Mesenchymal stem cell (in vitro differentiated cells and primary cell): Measurements from ENCODE around the gene CNOT8.

ENCODE experiments used
- DNase-seq: peaks from one replicate; pipeline ENCODE4 v3.0.0-alpha.2; 2013
- H2AFZ ChIP-seq: one replicate; pipeline ENCODE4 v1.6.1; 2013; ENCODE audit warnings: low read depth, mild to moderate bottlenecking, control low read depth, inconsistent platforms, low read length, moderate library complexity
- H2AK5ac ChIP-seq: 2 replicates; pipeline ENCODE4 v1.6.1; 2013; ENCODE audit warnings: low read length, moderate library complexity, mild to moderate bottlenecking, inconsistent platforms; ENCODE audit not compliant: severe bottlenecking
- H2BK120ac ChIP-seq: one replicate; pipeline ENCODE4 v1.6.1; 2013; ENCODE audit warnings: low read depth, mild to moderate bottlenecking, inconsistent platforms, low read length, moderate library complexity
- H2BK12ac ChIP-seq, 2 experiments: one replicate each; pipeline ENCODE4 v1.6.1; 2013; ENCODE audit warnings: inconsistent platforms in 2 of 2, low read length in 2 of 2, mild to moderate bottlenecking in 2 of 2, moderate library complexity in 2 of 2, control low read depth in 1 of 2
- H2BK15ac ChIP-seq: one replicate; pipeline ENCODE4 v1.6.1; 2013; ENCODE audit warnings: mild to moderate bottlenecking, low read depth, inconsistent platforms; ENCODE audit not compliant: poor library complexity, severe bottlenecking
- H2BK5ac ChIP-seq: 2 replicates; pipeline ENCODE4 v1.6.1; 2013; ENCODE audit warnings: low read depth, mild to moderate bottlenecking, low read length, control low read depth, inconsistent platforms; ENCODE audit not compliant: poor library complexity, severe bottlenecking
- H3K14ac ChIP-seq, 2 experiments: one replicate each; pipeline ENCODE4 v1.6.1; 2013; ENCODE audit warnings: inconsistent platforms in 2 of 2, low read length in 2 of 2, control low read depth in 1 of 2, mild to moderate bottlenecking in 1 of 2, moderate library complexity in 1 of 2
- H3K18ac ChIP-seq, 2 experiments: one replicate each; pipeline ENCODE4 v1.6.1; 2013; ENCODE audit warnings: inconsistent platforms in 2 of 2, low read length in 2 of 2, control low read depth in 1 of 2, low read depth in 1 of 2, mild to moderate bottlenecking in 1 of 2
- H3K23ac ChIP-seq, 2 experiments: one replicate each; pipeline ENCODE4 v1.6.1; 2013; ENCODE audit warnings: inconsistent platforms in 2 of 2, low read length in 2 of 2, mild to moderate bottlenecking in 2 of 2, moderate library complexity in 2 of 2, control low read depth in 1 of 2
- H3K27ac ChIP-seq: 2 replicates; pipeline ENCODE4 v1.5.1; 2013; ENCODE audit warnings: mild to moderate bottlenecking, moderate library complexity, low read length, control low read depth, inconsistent platforms; ENCODE audit not compliant: poor library complexity, severe bottlenecking
- H3K27me3 ChIP-seq, 2 experiments: 2 replicates each; pipeline versions ENCODE4 v1.6.1 to v1.7.0; 2013; ENCODE audit warnings: low read length in 2 of 2, mild to moderate bottlenecking in 2 of 2, moderate library complexity in 2 of 2, control low read depth in 1 of 2, inconsistent platforms in 1 of 2; ENCODE audit not compliant: control insufficient read depth in 1 of 2, insufficient read depth in 1 of 2
- H3K36me3 ChIP-seq, 2 experiments: 2 replicates each; pipeline versions ENCODE4 v1.6.1 to v1.7.0; 2013; ENCODE audit warnings: low read length in 2 of 2, control low read depth in 1 of 2, inconsistent platforms in 1 of 2, low read depth in 1 of 2, mild to moderate bottlenecking in 1 of 2; ENCODE audit not compliant: insufficient read depth in 2 of 2, control insufficient read depth in 1 of 2
- H3K4ac ChIP-seq, 2 experiments: one replicate each; pipeline ENCODE4 v1.6.1; 2013; ENCODE audit warnings: inconsistent platforms in 2 of 2, low read length in 2 of 2, mild to moderate bottlenecking in 2 of 2, moderate library complexity in 2 of 2, control low read depth in 1 of 2, low read depth in 1 of 2
- H3K4me1 ChIP-seq: 2 replicates; pipeline ENCODE4 v1.6.1; 2013; ENCODE audit warnings: low read depth, low read length, control low read depth; ENCODE audit not compliant: control insufficient read depth, insufficient read depth
- H3K4me2 ChIP-seq: 2 replicates; pipeline ENCODE4 v1.6.1; 2013; ENCODE audit warnings: low read length, mild to moderate bottlenecking, inconsistent platforms; ENCODE audit not compliant: poor library complexity, severe bottlenecking
- H3K4me3 ChIP-seq, 2 experiments: 2 replicates each; pipeline versions ENCODE4 v1.5.1 to v1.7.0; 2013; ENCODE audit warnings: low read length in 2 of 2, mild to moderate bottlenecking in 2 of 2, control low read depth in 1 of 2, low read depth in 1 of 2; ENCODE audit not compliant: insufficient read depth in 1 of 2
- H3K79me1 ChIP-seq: replicated peaks from 2 replicates; pipeline ENCODE4 v1.6.1; 2013; ENCODE audit warnings: mild to moderate bottlenecking, control low read depth, low read length, inconsistent platforms; ENCODE audit not compliant: poor library complexity, severe bottlenecking
- H3K9ac ChIP-seq: 2 replicates; pipeline ENCODE4 v1.7.0; 2013; ENCODE audit warnings: mild to moderate bottlenecking, low read length, moderate library complexity
- H3K9me3 ChIP-seq: 2 replicates; pipeline ENCODE4 v1.7.0; 2013; ENCODE audit warnings: mild to moderate bottlenecking, low read length; ENCODE audit not compliant: control insufficient read depth
- H4K8ac ChIP-seq: one replicate; pipeline ENCODE4 v1.6.1; 2013; ENCODE audit warnings: inconsistent platforms, mild to moderate bottlenecking, low read length, moderate library complexity
- H4K91ac ChIP-seq: one replicate; pipeline ENCODE4 v1.6.1; 2013; ENCODE audit warnings: mild to moderate bottlenecking, low read length, inconsistent platforms
- WGBS: methylation state at CpG from one replicate; pipeline ENCODE4 v1.1.7; 2013; ENCODE audit warnings: mixed read lengths; 5-methylcytosine and 5-hydroxymethylcytosine counted together

The CNOT8 gene

GRCh38 chr5:154850255-154851062, 8.0 kb upstream of the CNOT8 start, which contains the start of gene FAXDC2:
TSS of gene FAXDC2 (minus strand) at chr5:154850603. CDS start at chr5:154838178, 12,425 bp downstream.
- Histone ChIP-seq H3K27ac (peak within 1 kb of the TSS; percentile 31), H3K36me3 (peaks cover 0 to 14% of the 10 kb centered on the region in 2 experiments), H3K4me2 (peak within 1 kb of the TSS; percentile 60), H2BK12ac (peak within 1 kb of the TSS; percentile 20 to 24), H3K27me3 (no peaks in the 10 kb centered on the region), H3K9me3 (no peaks in the 10 kb centered on the region), H3K4me1 (peaks cover 3% of the 10 kb centered on the region), H3K23ac (no peak within 1 kb of the TSS), H3K4me3 (peak within 1 kb of the TSS; percentile 52 to 85), H3K18ac (peak within 1 kb of the TSS; percentile 40 to 44), H3K14ac (no peak within 1 kb of the TSS), H3K4ac (peak within 1 kb of the TSS in 1 of 2 experiments; percentile 39), H4K8ac (peak within 1 kb of the TSS; percentile 61), H2BK120ac (no peak within 1 kb of the TSS), H3K79me1 (no peaks in the 10 kb centered on the region), H3K9ac (peak within 1 kb of the TSS; percentile 91), H2AFZ (no peak within 1 kb of the TSS), H2BK15ac (no peak within 1 kb of the TSS), H4K91ac (peak within 1 kb of the TSS; percentile 14), H2BK5ac (no peak within 1 kb of the TSS), H2AK5ac (no peak within 1 kb of the TSS)
- 5% methylated on average over 9 of the region's 11 CpGs for WGBS
- DNase-seq = peak; percentile 79

DNA sequence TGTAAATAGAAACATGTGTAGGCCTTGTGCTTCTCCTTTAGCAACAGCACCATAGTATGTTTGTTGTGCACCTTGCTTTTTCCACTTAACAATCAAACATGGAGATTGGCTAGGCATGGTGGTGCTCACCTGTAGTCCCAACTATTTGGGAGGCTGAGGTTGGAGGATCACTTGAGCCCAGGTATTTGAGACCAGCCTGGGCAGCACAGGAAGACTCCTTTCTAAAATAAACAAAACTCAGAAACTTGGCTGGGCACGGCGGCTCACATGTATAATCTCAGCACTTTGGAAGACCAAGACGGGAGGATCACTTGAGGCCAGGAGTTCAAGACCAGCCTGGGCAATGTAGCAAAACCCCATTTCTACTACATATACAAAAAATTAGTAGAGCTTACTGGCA, 7.1 kb upstream of the CNOT8 start:
- WGBS = 93% methylated on average over 3 of the region's 3 CpGs

GRCh38 chr5:154857530-154858296, 714 bp upstream of the CNOT8 start:
- Histone ChIP-seq H2AFZ (peak overlapping the region; percentile 86), H3K23ac (peak overlapping the region in 1 of 2 experiments; percentile 83), H4K8ac (peak overlapping the region; percentile 98), H3K4me1 (peaks cover 8% of the 10 kb centered on the region), H3K79me1 (no peaks in the 10 kb centered on the region), H3K27ac (peak overlapping the region; percentile 100), H3K27me3 (no peaks in the 10 kb centered on the region), H2BK12ac (peak overlapping the region in 1 of 2 experiments; percentile 29), H3K4ac (peak overlapping the region; percentile 57 to 87), H2BK15ac (peak overlapping the region; percentile 95), H4K91ac (peak overlapping the region; percentile 91), H2BK120ac (peak overlapping the region; percentile 93), H3K36me3 (no peaks in the 10 kb centered on the region), H3K4me3 (peak overlapping the region; percentile 69 to 89), H3K18ac (peak overlapping the region; percentile 95 to 96), H3K14ac (peak overlapping the region in 1 of 2 experiments; percentile 96), H2BK5ac (peak overlapping the region; percentile 98), H2AK5ac (no peak overlapping the region), H3K9ac (peak overlapping the region; percentile 98), H3K9me3 (no peaks in the 10 kb centered on the region), H3K4me2 (peak overlapping the region; percentile 98)
- peak; percentile 98 for DNase-seq
- WGBS = under 1% methylated on average over 52 of the region's 59 CpGs

More for the DNA sequence above, 7.1 kb upstream of the CNOT8 start:
- Histone ChIP-seq H3K18ac (no peak overlapping the region), H2BK120ac (no peak overlapping the region), H3K4me1 (peaks cover 3% of the 10 kb centered on the region), H3K27me3 (no peaks in the 10 kb centered on the region), H2AFZ (no peak overlapping the region), H4K8ac (peak overlapping the region; percentile 61), H3K9me3 (no peaks in the 10 kb centered on the region), H2BK12ac (no peak overlapping the region), H3K14ac (no peak overlapping the region), H3K23ac (no peak overlapping the region), H3K4me2 (no peak overlapping the region), H2BK15ac (no peak overlapping the region), H3K36me3 (peaks cover 0 to 11% of the 10 kb centered on the region in 2 experiments), H4K91ac (no peak overlapping the region), H3K79me1 (no peaks in the 10 kb centered on the region), H3K27ac (no peak overlapping the region), H3K4ac (no peak overlapping the region), H2AK5ac (no peak overlapping the region), H2BK5ac (no peak overlapping the region), H3K9ac (peak overlapping the region; percentile 91), H3K4me3 (peak overlapping the region in 1 of 2 experiments; percentile 85)
- no peak for DNase-seq
